Glutamatergic neuron (in vitro differentiated cells): ENCODE results near the gene DQX1. TPM values are rescaled to one million over a fixed set of nuclear protein-coding genes. Genes with fewer than 3 reads are reported as not detected.
A peak's percentile ranks its signal among the peaks of the same experiment; 100 is the strongest.

Experiments
- DNase-seq: peaks from one replicate; pipeline ENCODE4 v3.0.0; 2022
- H3K27ac Mint-ChIP-seq: one replicate; pipeline ENCODE4 v1.8.0; 2020; ENCODE audit warnings: mild to moderate bottlenecking, mixed read lengths, inconsistent platforms; ENCODE audit not compliant: unreplicated experiment
- H3K27me3 Mint-ChIP-seq: one replicate; pipeline ENCODE4 v1.8.0; 2020; ENCODE audit warnings: mild to moderate bottlenecking, moderate library complexity, mixed read lengths, inconsistent platforms; ENCODE audit not compliant: unreplicated experiment
- H3K36me3 Mint-ChIP-seq: one replicate; pipeline ENCODE4 v1.8.0; 2020; ENCODE audit warnings: mild to moderate bottlenecking, mixed read lengths, inconsistent platforms; ENCODE audit not compliant: unreplicated experiment
- H3K4me1 Mint-ChIP-seq: one replicate; pipeline ENCODE4 v1.8.0; 2020; ENCODE audit warnings: mild to moderate bottlenecking, low read depth, mixed read lengths, inconsistent platforms; ENCODE audit not compliant: unreplicated experiment
- H3K4me3 Mint-ChIP-seq: one replicate; pipeline ENCODE4 v1.8.0; 2020; ENCODE audit warnings: mild to moderate bottlenecking, mixed read lengths, inconsistent platforms; ENCODE audit not compliant: unreplicated experiment
- H3K9me3 Mint-ChIP-seq: one replicate; pipeline ENCODE4 v1.8.0; 2020; ENCODE audit warnings: mild to moderate bottlenecking, moderate library complexity, mixed read lengths, inconsistent platforms; ENCODE audit not compliant: unreplicated experiment
- total RNA-seq: library from RNA; stranded (reverse); fragmentation: NEBNext Ultra II Directional; extraction: Animal tissue kit (Norgen Biotek cat#: 25700); gene quantifications from one replicate; pipeline ENCODE4 v1.2.1, GENCODE V29; 2021; ENCODE audit not compliant: unreplicated experiment
- TF ChIP-seq, protein P1 (sequence below): fragments of 200-600 bp; sonication (generic); IDR thresholded peaks from one replicate; pipeline ENCODE4 v1.5.0; 2021; ENCODE audit not compliant: partially characterized antibody, unreplicated experiment

Gene DQX1
- total RNA-seq, 1 donor from 2014 or later, result 0.91 TPM

- DNase-seq, result peak; percentile 34
- H3K4me1 Mint-ChIP-seq, result peaks cover 15% of the 10 kb centered on the region
- peaks cover 8% of the 10 kb centered on the region for H3K36me3 Mint-ChIP-seq
- peaks cover 9% of the 10 kb centered on the region for H3K9me3 Mint-ChIP-seq
- TF ChIP-seq, protein P1, sequence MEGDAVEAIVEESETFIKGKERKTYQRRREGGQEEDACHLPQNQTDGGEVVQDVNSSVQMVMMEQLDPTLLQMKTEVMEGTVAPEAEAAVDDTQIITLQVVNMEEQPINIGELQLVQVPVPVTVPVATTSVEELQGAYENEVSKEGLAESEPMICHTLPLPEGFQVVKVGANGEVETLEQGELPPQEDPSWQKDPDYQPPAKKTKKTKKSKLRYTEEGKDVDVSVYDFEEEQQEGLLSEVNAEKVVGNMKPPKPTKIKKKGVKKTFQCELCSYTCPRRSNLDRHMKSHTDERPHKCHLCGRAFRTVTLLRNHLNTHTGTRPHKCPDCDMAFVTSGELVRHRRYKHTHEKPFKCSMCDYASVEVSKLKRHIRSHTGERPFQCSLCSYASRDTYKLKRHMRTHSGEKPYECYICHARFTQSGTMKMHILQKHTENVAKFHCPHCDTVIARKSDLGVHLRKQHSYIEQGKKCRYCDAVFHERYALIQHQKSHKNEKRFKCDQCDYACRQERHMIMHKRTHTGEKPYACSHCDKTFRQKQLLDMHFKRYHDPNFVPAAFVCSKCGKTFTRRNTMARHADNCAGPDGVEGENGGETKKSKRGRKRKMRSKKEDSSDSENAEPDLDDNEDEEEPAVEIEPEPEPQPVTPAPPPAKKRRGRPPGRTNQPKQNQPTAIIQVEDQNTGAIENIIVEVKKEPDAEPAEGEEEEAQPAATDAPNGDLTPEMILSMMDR, result no peak
- H3K27me3 Mint-ChIP-seq, result peaks cover 25% of the 10 kb centered on the region
- H3K4me3 Mint-ChIP-seq, result peak overlapping the region; percentile 86
- no peak overlapping the region for H3K27ac Mint-ChIP-seq
These were observed 27.3 kb downstream of the DQX1 start for GRCh38 chr2:74498500-74499266.

DNA sequence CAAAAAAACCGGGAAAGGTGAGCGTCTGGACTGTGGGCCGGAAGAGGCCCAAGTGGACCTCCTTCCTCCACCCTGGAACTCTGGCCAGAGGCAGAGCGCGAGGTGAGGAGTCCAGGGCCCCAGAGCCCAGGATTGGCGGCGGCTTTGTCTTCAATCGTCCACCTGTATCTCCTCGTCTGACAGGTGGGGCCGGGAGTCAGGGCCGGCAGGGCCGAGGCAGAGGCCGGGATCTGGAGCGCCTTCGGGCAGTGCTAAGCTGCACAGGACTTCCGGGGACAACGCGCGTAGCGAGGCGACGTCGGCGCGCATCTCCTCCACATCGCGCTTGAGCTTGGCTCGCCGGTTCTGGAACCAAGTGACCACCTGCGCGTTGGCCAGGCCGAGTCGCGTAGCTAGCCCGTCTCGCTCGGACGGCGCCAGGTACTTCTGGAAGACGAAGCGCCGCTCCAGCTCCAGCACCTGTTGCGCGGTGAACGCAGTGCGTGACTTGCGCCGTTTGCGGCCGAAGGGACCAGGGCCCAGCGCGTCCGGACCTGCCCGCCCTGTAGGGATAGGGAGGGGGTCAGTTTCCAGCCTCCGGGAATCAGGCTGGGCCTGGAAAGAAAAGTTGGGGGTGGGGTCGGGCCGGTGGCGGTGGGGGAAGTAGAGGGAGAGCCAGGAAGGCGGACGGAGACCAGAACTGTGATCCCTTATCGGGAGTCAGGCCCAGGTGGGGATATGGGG lies 28.1 kb downstream of the DQX1 start:
- TF ChIP-seq, protein P1, result no peak
- H3K36me3 Mint-ChIP-seq, result peaks cover 8% of the 10 kb centered on the region
- peaks cover 15% of the 10 kb centered on the region for H3K4me1 Mint-ChIP-seq
- H3K27ac Mint-ChIP-seq, result no peak overlapping the region
- H3K27me3 Mint-ChIP-seq, result peaks cover 24% of the 10 kb centered on the region
- DNase-seq, result peak; percentile 32
- peaks cover 9% of the 10 kb centered on the region for H3K9me3 Mint-ChIP-seq
- peak overlapping the region; percentile 86 for H3K4me3 Mint-ChIP-seq

DNA sequence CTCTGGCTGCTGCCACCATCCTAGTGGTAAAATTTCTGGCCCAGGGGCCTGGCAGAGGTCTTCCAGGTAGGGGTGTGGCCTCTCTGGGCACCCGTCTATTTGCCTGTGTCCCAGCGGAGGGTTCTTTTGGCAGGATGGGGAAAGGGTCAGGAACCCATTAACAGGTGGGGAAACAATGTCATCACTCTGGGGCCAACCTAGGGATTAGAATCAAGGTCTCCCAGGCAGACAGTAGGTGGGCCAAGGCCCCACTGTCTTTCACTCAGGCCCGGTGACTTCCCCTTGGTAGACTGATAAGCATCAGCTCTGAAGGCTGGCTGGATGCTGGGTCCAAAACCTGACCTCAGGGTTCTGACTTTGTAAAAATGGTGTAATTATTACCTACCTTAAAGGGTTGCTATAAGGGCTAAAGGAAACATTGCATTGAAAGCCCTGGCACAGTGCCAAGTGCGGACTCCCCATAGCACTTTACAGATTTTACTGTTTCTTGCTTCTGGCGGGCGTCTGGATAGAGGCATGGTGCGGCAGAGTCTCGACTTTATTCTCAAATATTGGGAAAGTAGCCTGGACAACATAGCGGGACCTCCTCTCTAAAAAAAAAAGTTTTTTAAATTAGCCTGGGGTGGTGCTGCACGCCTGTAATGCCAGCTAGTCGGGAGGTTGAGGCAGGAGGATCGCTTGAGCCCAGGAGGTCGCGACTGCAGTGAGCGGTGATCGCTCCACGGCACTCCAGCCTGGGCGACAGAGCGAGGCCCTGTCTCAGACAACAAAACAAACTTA lies 28.8 kb downstream of the DQX1 start:
- H3K9me3 Mint-ChIP-seq, result peaks cover 5% of the 10 kb centered on the region
- H3K4me1 Mint-ChIP-seq, result peaks cover 15% of the 10 kb centered on the region
- no peak overlapping the region for H3K27ac Mint-ChIP-seq
- TF ChIP-seq, protein P1, result no peak
- DNase-seq, result no peak
- H3K36me3 Mint-ChIP-seq, result peaks cover 8% of the 10 kb centered on the region
- H3K27me3 Mint-ChIP-seq, result peaks cover 21% of the 10 kb centered on the region
- peak overlapping the region; percentile 86 for H3K4me3 Mint-ChIP-seq

- peaks cover 14% of the 10 kb centered on the region for H3K27me3 Mint-ChIP-seq
- DNase-seq, result no peak
- H3K27ac Mint-ChIP-seq, result no peak overlapping the region
- peaks cover 8% of the 10 kb centered on the region for H3K36me3 Mint-ChIP-seq
- TF ChIP-seq, protein P1, result no peak
- H3K4me3 Mint-ChIP-seq, result no peak overlapping the region
- peaks cover 6% of the 10 kb centered on the region for H3K4me1 Mint-ChIP-seq
- peaks cover 2% of the 10 kb centered on the region for H3K9me3 Mint-ChIP-seq
These were observed 30.6 kb downstream of the DQX1 start for GRCh38 chr2:74495440-74495839.
